ENCODE measurements around the gene PRKCD.

PRKCD gene

GRCh38 chr3:53180305-53181023 lies 19.5 kb downstream of the PRKCD start:
- peak; percentile 87 for DNase-seq (ENCODE audit: extremely low read depth, insufficient read length)
- Histone ChIP-seq H3K27me3 (replicated peaks; ENCODE audit: control insufficient read depth, insufficient read depth, low read length) (no peaks in the 10 kb centered on the region), H3K4me3 (replicated peaks; ENCODE audit: low read depth, low read length) (0 out of 2 replicates have a peak overlapping the region, but pooled peaks have one; percentile 1), H3K36me3 (ENCODE audit: control insufficient read depth, insufficient read depth, low read length) (peaks cover 51% of the 10 kb centered on the region)
- TF ChIP-seq CTCF (IDR thresholded peaks at IDR 0.05; ENCODE audit: insufficient read depth, low read length, poor library complexity, severe bottlenecking), result no peak

DNA sequence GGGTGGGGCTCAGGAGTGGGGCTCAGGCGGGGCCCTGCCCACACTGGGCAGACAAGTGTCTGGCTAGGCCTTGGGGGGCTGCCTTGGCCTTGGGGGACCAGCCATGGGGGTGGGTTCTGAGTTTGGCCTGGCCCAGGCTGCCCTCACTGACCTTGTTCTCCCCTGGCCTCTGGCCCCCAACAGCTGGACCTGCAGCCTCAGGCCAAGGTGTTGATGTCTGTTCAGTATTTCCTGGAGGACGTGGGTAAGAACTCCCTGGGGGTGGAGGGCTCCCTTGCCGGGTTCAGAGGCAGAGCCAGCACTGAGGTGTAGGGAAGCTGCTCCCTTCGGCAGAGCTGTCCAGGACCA lies 20.0 kb downstream of the PRKCD start:
- Histone ChIP-seq H3K36me3 (ENCODE audit: control insufficient read depth, insufficient read depth, low read length) (peaks cover 51% of the 10 kb centered on the region), H3K27me3 (replicated peaks; ENCODE audit: control insufficient read depth, insufficient read depth, low read length) (no peaks in the 10 kb centered on the region), H3K4me3 (replicated peaks; ENCODE audit: low read depth, low read length) (no peak overlapping the region)
- DNase-seq (ENCODE audit: extremely low read depth, insufficient read length), result no peak
- TF ChIP-seq CTCF (IDR thresholded peaks at IDR 0.05; ENCODE audit: insufficient read depth, low read length, poor library complexity, severe bottlenecking), result no peak

- Histone ChIP-seq H3K27me3 (replicated peaks; ENCODE audit: control insufficient read depth, insufficient read depth, low read length) (no peaks in the 10 kb centered on the region), H3K36me3 (ENCODE audit: control insufficient read depth, insufficient read depth, low read length) (peaks cover 51% of the 10 kb centered on the region)
Measured at GRCh38 chr3:53181528-53181927, 20.5 kb downstream of the PRKCD start.

GRCh38 chr3:53182764-53183355 lies 21.9 kb downstream of the PRKCD start:
- Histone ChIP-seq H3K27me3 (replicated peaks; ENCODE audit: control insufficient read depth, insufficient read depth, low read length) (no peaks in the 10 kb centered on the region), H3K4me3 (replicated peaks; ENCODE audit: low read depth, low read length) (no peak overlapping the region), H3K36me3 (ENCODE audit: control insufficient read depth, insufficient read depth, low read length) (peaks cover 60% of the 10 kb centered on the region)
- DNase-seq (ENCODE audit: extremely low read depth, insufficient read length), result no peak
- TF ChIP-seq CTCF (IDR thresholded peaks at IDR 0.05; ENCODE audit: insufficient read depth, low read length, poor library complexity, severe bottlenecking), result no peak

More at GRCh38 chr3:53181528-53181927, 20.5 kb downstream of the PRKCD start:
- TF ChIP-seq CTCF (IDR thresholded peaks at IDR 0.05; ENCODE audit: insufficient read depth, low read length, poor library complexity, severe bottlenecking), result no peak
- no peak overlapping the region for H3K4me3 ChIP-seq (replicated peaks; ENCODE audit: low read depth, low read length)
- DNase-seq (ENCODE audit: extremely low read depth, insufficient read length), result no peak

- TF ChIP-seq CTCF (IDR thresholded peaks at IDR 0.05; ENCODE audit: insufficient read depth, low read length, poor library complexity, severe bottlenecking), result no peak
- Histone ChIP-seq H3K4me3 (replicated peaks; ENCODE audit: low read depth, low read length) (no peak overlapping the region), H3K36me3 (ENCODE audit: control insufficient read depth, insufficient read depth, low read length) (peaks cover 57% of the 10 kb centered on the region), H3K27me3 (replicated peaks; ENCODE audit: control insufficient read depth, insufficient read depth, low read length) (no peaks in the 10 kb centered on the region)
- no peak for DNase-seq (ENCODE audit: extremely low read depth, insufficient read length)
Measured at GRCh38 chr3:53183514-53183913, 22.5 kb downstream of the PRKCD start.

All from GM06990 (cell line).